Lung (tissue), 12 donors: ENCODE data around the gene CLEC5A. TPM values are rescaled to one million over a fixed set of nuclear protein-coding genes. Genes with fewer than 3 reads are reported as not detected.
"Not testable (repeated sequence)": the region's sequence is repeated elsewhere in the genome, so short reads cannot be mapped to it uniquely, and the experiment has no call there.

Experiments used
- ATAC-seq: fragments of 200-7000 bp; cut with Tn5 transposase; one replicate; pipeline ENCODE4 v1.9.1; 2020; ENCODE audit warnings: moderate number of reproducible peaks; ENCODE audit not compliant: insufficient read depth, low FRiP score
- DNase-seq, 3 donors: peaks; one replicate each; pipeline ENCODE4 v3.0.0-alpha.2; 2013 to 2017
- H3K27ac ChIP-seq, 2 donors: one replicate each; pipeline ENCODE4 v1.5.1; 2013; ENCODE audit warnings: mild to moderate bottlenecking in 2 of 2, moderate library complexity in 2 of 2, control low read depth in 1 of 2, inconsistent platforms in 1 of 2, low read depth in 1 of 2, low read length in 1 of 2
- H3K27me3 ChIP-seq, 3 donors: one replicate each; pipeline ENCODE4 v1.5.1; 2013; ENCODE audit warnings: low read length in 2 of 3; ENCODE audit not compliant: control insufficient read depth in 3 of 3, insufficient read depth in 3 of 3
- H3K36me3 ChIP-seq, 4 donors: one replicate each; pipeline ENCODE4 v1.5.1; 2013; ENCODE audit warnings: low read length in 4 of 4, mild to moderate bottlenecking in 1 of 4, moderate library complexity in 1 of 4; ENCODE audit not compliant: control insufficient read depth in 4 of 4, insufficient read depth in 4 of 4
- H3K4me1 ChIP-seq, 5 donors: one replicate each; pipeline ENCODE4 v1.5.1; 2013; ENCODE audit warnings: low read length in 5 of 5, mild to moderate bottlenecking in 2 of 5, moderate library complexity in 1 of 5; ENCODE audit not compliant: control insufficient read depth in 5 of 5, insufficient read depth in 5 of 5
- H3K4me3 ChIP-seq: one replicate; pipeline ENCODE4 v1.5.1; 2013; ENCODE audit warnings: mild to moderate bottlenecking, control low read depth, moderate library complexity
- H3K9ac ChIP-seq, 2 donors: one replicate each; pipeline ENCODE4 v1.5.1; 2013; ENCODE audit warnings: low read length in 2 of 2, control low read depth in 1 of 2; ENCODE audit not compliant: insufficient read depth in 1 of 2
- H3K9me3 ChIP-seq, 4 donors: one replicate each; pipeline ENCODE4 v1.5.1; 2013; ENCODE audit warnings: low read length in 3 of 4, mild to moderate bottlenecking in 1 of 4, moderate library complexity in 1 of 4; ENCODE audit not compliant: control insufficient read depth in 4 of 4, insufficient read depth in 3 of 4
- CTCF ChIP-seq: IDR thresholded peaks from 2 replicates; pipeline ENCODE4 v1.5.1; 2012; ENCODE audit warnings: mild to moderate bottlenecking; ENCODE audit errors: control extremely low read depth, extremely low read depth
- WGBS, 2 donors: extraction: QIAGEN DNeasy Blood & Tissue Kit; methylation state at CpG; one replicate each; pipeline ENCODE4 v1.1.7; 2013; 5-methylcytosine and 5-hydroxymethylcytosine counted together
- polyA plus RNA-seq, 2 donors: library from polyadenylated mRNA; stranded (reverse); fragments of 200-250 nt; gene quantifications; one replicate each; pipeline ENCODE4 v1.2.1, GENCODE V29; 2013
- total RNA-seq, 2 donors: library from RNA; depleted of rRNA in 1 of 2; stranded (reverse); fragments of >200 nt in 1 of 2; gene quantifications; one replicate each; pipeline ENCODE4 v1.2.1, GENCODE V29; 2014 to 2021
- donor health status: control.
- donor health status: control.
- donor health status: Bipolar disorder and iron deficiency.
- donor health status: healthy.
- donor health status: DM: yes; HTN: yes; CAD: no.

CLEC5A gene
- total and polyA plus RNA-seq, 4 donors = 2.7 to 19.1 (median 6.6) TPM

GRCh38 chr7:141991140-141991539 is 44.4 kb upstream of the CLEC5A start:
- no peak overlapping the region for H3K27ac ChIP-seq
- H3K36me3 ChIP-seq = no peaks in the 10 kb centered on the region
- DNase-seq (no peak), ATAC-seq (no peak)
- WGBS, 2 donors = 52 to 75% methylated on average over 6 of the region's 6 CpGs
- peaks cover 0 to 2% (median 0%) of the 10 kb centered on the region in 4 donors for H3K9me3 ChIP-seq
- TF ChIP-seq CTCF = no peak
- no peak overlapping the region for H3K9ac ChIP-seq
- H3K4me1 ChIP-seq = no peaks in the 10 kb centered on the region
- H3K4me3 ChIP-seq = no peak overlapping the region
- no peaks in the 10 kb centered on the region for H3K27me3 ChIP-seq

GRCh38 chr7:141990011-141990725 is 43.4 kb upstream of the CLEC5A start:
- H3K27me3 ChIP-seq = no peaks in the 10 kb centered on the region
- no peaks in the 10 kb centered on the region for H3K36me3 ChIP-seq
- DNase-seq (no peak), ATAC-seq (no peak)
- 30 to 65% methylated on average over 2 of the region's 2 CpGs for WGBS, 2 donors
- H3K9ac ChIP-seq = no peak overlapping the region
- H3K9me3 ChIP-seq = peaks cover 0 to 3% (median 0%) of the 10 kb centered on the region in 4 donors
- no peaks in the 10 kb centered on the region for H3K4me1 ChIP-seq
- TF ChIP-seq CTCF = no peak
- H3K4me3 ChIP-seq = no peak overlapping the region
- no peak overlapping the region for H3K27ac ChIP-seq

- H3K9me3 ChIP-seq, DNase-seq, H3K4me3 ChIP-seq, H3K9ac ChIP-seq, ATAC-seq, H3K27me3 ChIP-seq, H3K4me1 ChIP-seq, H3K27ac ChIP-seq, H3K36me3 ChIP-seq: not testable (repeated sequence)
- 66 to 79% methylated on average over 4 of the region's 4 CpGs for WGBS, 2 donors
These were observed 41.0 kb upstream of the CLEC5A start for GRCh38 chr7:141987803-141988202.

- H3K4me3 ChIP-seq = no peak overlapping the region
- H3K9ac ChIP-seq = no peak overlapping the region
- DNase-seq (no peak), ATAC-seq (no peak)
- WGBS, 2 donors = 80 to 84% methylated on average over 2 of the region's 2 CpGs
- no peaks in the 10 kb centered on the region for H3K4me1 ChIP-seq
- TF ChIP-seq CTCF = no peak
- no peak overlapping the region for H3K27ac ChIP-seq
- no peaks in the 10 kb centered on the region for H3K36me3 ChIP-seq
- H3K27me3 ChIP-seq = no peaks in the 10 kb centered on the region
- H3K9me3 ChIP-seq = peaks cover 0 to 3% (median 0%) of the 10 kb centered on the region in 4 donors
These were observed 40.1 kb upstream of the CLEC5A start for GRCh38 chr7:141986923-141987322.

GRCh38 chr7:141985926-141986325 is 39.2 kb upstream of the CLEC5A start:
- not testable (repeated sequence) for H3K9ac ChIP-seq, H3K27ac ChIP-seq
- WGBS, 2 donors = 92 to 95% methylated on average over 7 to 12 of the region's 13 CpGs

More at GRCh38 chr7:141985926-141986325, 39.2 kb upstream of the CLEC5A start:
- H3K36me3 ChIP-seq, ATAC-seq, H3K27me3 ChIP-seq, H3K4me3 ChIP-seq, H3K4me1 ChIP-seq, DNase-seq, H3K9me3 ChIP-seq: not testable (repeated sequence)
